K562 (cell line): ENCODE results near the gene CHRNA3. TPM values are rescaled to one million over a fixed set of nuclear protein-coding genes. Genes with fewer than 3 reads are reported as not detected.

ENCODE experiments used
- ATAC-seq: fragments of 200-7000 bp; cut with Tn5 transposase; 3 replicates; pipeline ENCODE4 v1.9.1; 2020; ENCODE audit warnings: moderate library complexity
- BruUV-seq: library from RNA; stranded (reverse); fragments of 400-500 nt; replicated peaks from 2 replicates; lab custom pipeline; 2021; lab: Mats Ljungman, UMichigan
- CTCF ChIA-PET: fragments of 300-600 bp; formaldehyde crosslinking; extraction: SDS; loops from one replicate; lab custom pipeline; 2021; ENCODE audit warnings: low intra/inter-chr PET ratio; lab: Yijun Ruan, JAX
- POLR2A ChIA-PET: fragments of 300-600, 350-650 bp; sonication (Branson Sonifier 250); formaldehyde crosslinking; extraction: SDS; loops from one replicate; lab custom pipeline; 2021; ENCODE audit warnings: antibody characterized with exemption, inconsistent platforms; lab: Yijun Ruan, JAX
- DNase-seq, 4 experiments: peaks; one replicate each; pipeline versions ENCODE4 v3.0.0 to v3.0.0-alpha.2; 2011 to 2018; ENCODE audit warnings: low spot score in 3 of 4, mixed read lengths in 3 of 4; ENCODE audit errors: extremely low read depth in 1 of 4
- FAIRE-seq: peaks from 2 replicates; lab custom pipeline; 2011; peaks lifted over from hg19 to GRCh38; lab: Jason Lieb, UNC
- H2AFZ ChIP-seq: 2 replicates; pipeline ENCODE4 v1.6.0; 2011; ENCODE audit warnings: low read depth, low read length, control low read depth, inconsistent platforms
- H3K27ac ChIP-seq: fragments of 200-600 bp; 3 replicates; pipeline ENCODE4 v1.8.0; 2011; ENCODE audit warnings: low read depth, mild to moderate bottlenecking, control low read depth, inconsistent platforms, low read length, moderate library complexity, mixed read lengths; ENCODE audit errors: extremely low read depth
- H3K27me3 ChIP-seq, 2 experiments: fragments of 300-600 bp in 1 of 2; 2 replicates in 1 of 2; 3 replicates in 1 of 2; pipeline versions ENCODE4 v1.6.0 to v1.8.0; 2011; ENCODE audit warnings: inconsistent platforms in 2 of 2, low read length in 2 of 2, mild to moderate bottlenecking in 1 of 2, mixed read lengths in 1 of 2, moderate library complexity in 1 of 2; ENCODE audit not compliant: control insufficient read depth in 2 of 2, insufficient read depth in 2 of 2
- H3K36me3 ChIP-seq: fragments of 300-600 bp; 3 replicates; pipeline ENCODE4 v1.8.0; 2011; ENCODE audit warnings: mild to moderate bottlenecking, low read length, inconsistent platforms; ENCODE audit not compliant: control insufficient read depth, insufficient read depth
- H3K4me1 ChIP-seq, 2 experiments: fragments of 200-600 bp in 1 of 2; replicated peaks in 1 of 2; 2 replicates in 1 of 2; 3 replicates in 1 of 2; pipeline versions ENCODE4 v1.5.1 to v1.8.0; 2011; ENCODE audit warnings: inconsistent platforms in 2 of 2, low read length in 2 of 2, mild to moderate bottlenecking in 1 of 2, mixed read lengths in 1 of 2, moderate library complexity in 1 of 2; ENCODE audit not compliant: control insufficient read depth in 2 of 2, insufficient read depth in 2 of 2
- H3K4me2 ChIP-seq: 2 replicates; pipeline ENCODE4 v1.6.1; 2011; ENCODE audit warnings: low read length, control low read depth, inconsistent platforms, mixed read lengths; ENCODE audit not compliant: insufficient read depth
- H3K4me3 ChIP-seq: fragments of 200-600 bp; sonication (generic), shearing (Covaris generic); 2 replicates; pipeline ENCODE4 v1.5.1; 2016; ENCODE audit warnings: control low read depth, inconsistent platforms
- H3K79me2 ChIP-seq: fragments of 200-600 bp; 3 replicates; pipeline ENCODE4 v1.8.0; 2011; ENCODE audit warnings: low read length, inconsistent platforms; ENCODE audit not compliant: control insufficient read depth, insufficient read depth
- H3K9ac ChIP-seq, 2 experiments: 2 replicates each; pipeline versions ENCODE4 v1.6.0 to v1.6.1; 2011; ENCODE audit warnings: low read depth in 2 of 2, low read length in 2 of 2, control low read depth in 1 of 2, inconsistent platforms in 1 of 2, mild to moderate bottlenecking in 1 of 2, mixed read lengths in 1 of 2; ENCODE audit not compliant: insufficient read depth in 1 of 2
- H3K9me1 ChIP-seq: one replicate; pipeline ENCODE4 v1.6.0; 2011; ENCODE audit warnings: inconsistent platforms, mild to moderate bottlenecking, low read length, moderate library complexity; ENCODE audit not compliant: control insufficient read depth, insufficient read depth
- H3K9me3 ChIP-seq: replicated peaks from 2 replicates; pipeline ENCODE4 v1.5.1; 2011; ENCODE audit warnings: low read depth, low read length, inconsistent platforms; ENCODE audit not compliant: control insufficient read depth, insufficient read depth
- H4K20me1 ChIP-seq: replicated peaks from 2 replicates; pipeline ENCODE4 v1.6.1; 2011; ENCODE audit warnings: low read length, inconsistent platforms, mixed read lengths; ENCODE audit not compliant: control insufficient read depth, insufficient read depth
- CBX1 ChIP-seq: sonication (generic); IDR thresholded peaks from 2 replicates; pipeline ENCODE4 v1.6.1; 2016; ENCODE audit warnings: antibody characterized with exemption, low read depth, mild to moderate bottlenecking
- CBX2 ChIP-seq: fragments of 200-600 bp; sonication (generic); IDR thresholded peaks from one replicate; pipeline ENCODE4 v1.6.1; 2012; ENCODE audit warnings: mild to moderate bottlenecking, low read length, inconsistent platforms; ENCODE audit not compliant: insufficient read depth, poor library complexity, severe bottlenecking
- NR3C1 ChIP-seq: sonication (generic); formaldehyde crosslinking; IDR thresholded peaks from 2 replicates; pipeline ENCODE4 v1.8.1; 2022; ENCODE audit warnings: missing genetic modification reagents
- POLR2AphosphoS2 ChIP-seq: IDR thresholded peaks from 2 replicates; pipeline ENCODE4 v1.6.1; 2012; ENCODE audit warnings: low read length, improper control_type of control experiment
- TAF15 ChIP-seq: fragments of 200-400 bp; formaldehyde crosslinking; IDR thresholded peaks from 2 replicates; pipeline ENCODE4 v1.6.1; 2017; ENCODE audit warnings: mild to moderate bottlenecking, low read depth, low read length, moderate library complexity
- WGBS: fragments of 100-300 bp; shearing (Covaris generic); methylation state at CpG from one replicate; pipeline ENCODE4 v1.1.6; 2016; ENCODE audit warnings: low coverage, mixed read lengths; ENCODE audit not compliant: insufficient coverage; ENCODE audit errors: missing lambda C conversion rate; 5-methylcytosine and 5-hydroxymethylcytosine counted together
- in situ Hi-C: fragments of 300-500 bp; cut with MboI; formaldehyde crosslinking; loops from 4 replicates; pipeline ENCODE4 v1.15.0; 2018; ENCODE audit warnings: inconsistent platforms, mixed read lengths
- intact Hi-C: fragments of 100-400 bp; cut with micrococcal nuclease; formaldehyde crosslinking; loops from 2 replicates; pipeline ENCODE4 v1.14.2; 2022
- polyA plus RNA-seq, 8 experiments: library from polyadenylated mRNA; depleted of rRNA in 4 of 8; stranded (reverse) in 5 of 8; unstranded in 3 of 8; fragments of >200 nt; fragmentation: Nextera tagmentation in 2 of 8; fragmentation: Illumina TruSeq in 1 of 8; extraction: Ambion mirVana in 2 of 8; extraction: Trizol in 1 of 8; gene quantifications; 2 replicates each; pipeline versions ENCODE4 v1.2.1 to v1.2.3, GENCODE V29; 2011 to 2014; ENCODE audit warnings: inconsistent platforms in 1 of 8, missing spikeins in 1 of 8
- total RNA-seq, 7 experiments: library from RNA; depleted of rRNA in 6 of 7; stranded (reverse); fragments of >200 nt in 6 of 7; fragmentation: Illumina TruSeq in 2 of 7; extraction: Trizol in 2 of 7; gene quantifications; 2 replicates each; pipeline versions ENCODE4 v1.2.1 to v1.2.3, GENCODE V29; 2011 to 2021; ENCODE audit warnings: low replicate concordance in 1 of 7
- TF ChIP-seq, protein P1 (sequence below): fragments of 250-450 bp; sonication (Bioruptor Pico); IDR thresholded peaks from 2 replicates; pipeline ENCODE4 v1.4.0; 2020; ENCODE audit warnings: mild to moderate bottlenecking, moderate library complexity

Gene CHRNA3
- total and polyA plus RNA-seq, 9 of the 15 experiments (the other 6 are each of a cell fraction or from before 2014, with no cell fraction given), result 0.01 TPM; not detected in 8

DNA sequence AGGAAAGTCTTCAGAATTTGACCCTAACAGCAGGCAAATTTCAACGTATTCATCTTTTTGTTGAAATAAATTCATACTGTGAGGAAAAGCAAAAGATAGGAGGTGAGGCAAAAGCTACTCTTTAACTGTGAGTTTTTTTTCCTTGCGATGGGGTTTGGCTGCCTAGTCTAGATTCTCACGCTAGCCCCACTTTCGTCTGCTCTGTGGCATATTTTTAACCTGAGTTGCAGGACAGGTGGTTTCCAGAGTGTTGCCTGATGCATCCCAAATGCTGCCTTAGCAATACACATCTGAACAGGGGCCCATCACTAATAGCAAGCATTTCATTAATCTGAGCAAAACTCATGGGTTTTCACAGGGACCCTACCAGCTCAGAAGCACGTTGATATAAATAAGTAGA lies 68.9 kb downstream of the CHRNA3 start (continued):
- TF ChIP-seq, protein P1, sequence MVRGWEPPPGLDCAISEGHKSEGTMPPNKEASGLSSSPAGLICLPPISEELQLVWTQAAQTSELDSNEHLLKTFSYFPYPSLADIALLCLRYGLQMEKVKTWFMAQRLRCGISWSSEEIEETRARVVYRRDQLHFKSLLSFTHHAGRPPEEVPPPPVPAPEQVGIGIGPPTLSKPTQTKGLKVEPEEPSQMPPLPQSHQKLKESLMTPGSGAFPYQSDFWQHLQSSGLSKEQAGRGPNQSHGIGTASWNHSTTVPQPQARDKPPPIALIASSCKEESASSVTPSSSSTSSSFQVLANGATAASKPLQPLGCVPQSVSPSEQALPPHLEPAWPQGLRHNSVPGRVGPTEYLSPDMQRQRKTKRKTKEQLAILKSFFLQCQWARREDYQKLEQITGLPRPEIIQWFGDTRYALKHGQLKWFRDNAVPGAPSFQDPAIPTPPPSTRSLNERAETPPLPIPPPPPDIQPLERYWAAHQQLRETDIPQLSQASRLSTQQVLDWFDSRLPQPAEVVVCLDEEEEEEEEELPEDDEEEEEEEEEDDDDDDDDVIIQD (CRISPR knock-in tag), result no peak
- no peak for TF ChIP-seq TAF15

DNA sequence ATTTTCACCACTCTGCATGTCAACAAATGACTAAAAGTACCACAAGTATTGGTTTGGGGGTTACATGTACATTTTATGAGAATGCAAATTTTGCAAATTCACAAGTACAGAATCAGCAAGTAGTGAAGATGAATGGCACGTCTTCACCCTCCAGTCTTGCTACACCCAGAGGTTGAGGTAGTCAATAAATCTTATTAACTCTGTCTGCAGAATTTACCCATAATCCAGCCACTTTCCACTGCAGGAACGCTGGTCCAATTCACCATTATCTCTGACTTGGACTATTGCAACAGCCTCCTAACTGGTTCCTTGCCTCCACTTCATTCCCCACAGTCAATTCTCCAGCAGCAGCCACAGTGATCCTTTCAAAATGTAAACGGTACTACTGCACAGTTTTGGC lies 70.0 kb downstream of the CHRNA3 start:
- POLR2A ChIA-PET, result interaction anchor here (3.1 to 8.1 kb wide), 2 partner anchors 10 to 15 kb away, joined by 22 to 62 read pairs; partner anchors contain the start of genes CHRNA5 and PSMA4
- no peak for DNase-seq

More for the DNA sequence above, 70.0 kb downstream of the CHRNA3 start:
- Histone ChIP-seq H3K4me1 (no peaks in the 10 kb centered on the region), H3K79me2 (no peaks in the 10 kb centered on the region), H2AFZ (no peak overlapping the region), H3K9me1 (no peaks in the 10 kb centered on the region), H4K20me1 (no peaks in the 10 kb centered on the region), H3K4me2 (no peak overlapping the region), H3K4me3 (no peak overlapping the region), H3K27ac (no peak overlapping the region), H3K9me3 (no peaks in the 10 kb centered on the region), H3K36me3 (peaks cover 55% of the 10 kb centered on the region; the same call in 2 of the 3 replicates), H3K27me3 (no peaks in the 10 kb centered on the region), H3K9ac (no peak overlapping the region)
- TF ChIP-seq CBX2 (no peak), NR3C1 (no peak), CBX1 (no peak), POLR2AphosphoS2 (peak; percentile 40; the same call in 1 of the 2 replicates)
- WGBS, result 38% methylated on average over 3 of the region's 3 CpGs
- FAIRE-seq (no peak), ATAC-seq (peak; percentile 24)
- CTCF ChIA-PET, result no interaction called here
- in situ Hi-C loops, result no loop called here
- no TSS peak for BruUV-seq
- intact Hi-C loops, result no loop called here
